Mesothelial cell of epicardium (in vitro differentiated cells): ENCODE measurements around the gene STX8. TPM values are rescaled to one million over a fixed set of nuclear protein-coding genes. Genes with fewer than 3 reads are reported as not detected.

ENCODE experiments used
- DNase-seq, 2 experiments: peaks; one replicate each; pipeline ENCODE4 v3.0.0; 2021; ENCODE audit warnings: low spot score in 2 of 2; ENCODE audit not compliant: unreplicated experiment in 2 of 2
- H3K27ac Mint-ChIP-seq: 2 replicates; pipeline ENCODE4 v1.8.0; 2021; ENCODE audit warnings: mixed read lengths
- H3K27me3 Mint-ChIP-seq: 2 replicates; pipeline ENCODE4 v1.8.0; 2021; ENCODE audit warnings: low read depth, mixed read lengths
- H3K36me3 Mint-ChIP-seq: 2 replicates; pipeline ENCODE4 v1.8.0; 2021; ENCODE audit warnings: mixed read lengths
- H3K4me1 Mint-ChIP-seq: 2 replicates; pipeline ENCODE4 v1.8.0; 2021; ENCODE audit warnings: mixed read lengths
- H3K4me3 Mint-ChIP-seq: 2 replicates; pipeline ENCODE4 v1.8.0; 2021; ENCODE audit warnings: mild to moderate bottlenecking, moderate library complexity, mixed read lengths
- H3K9me3 Mint-ChIP-seq: 2 replicates; pipeline ENCODE4 v1.8.0; 2021; ENCODE audit warnings: mixed read lengths
- total RNA-seq: library from RNA; stranded (reverse); gene quantifications from 3 replicates; pipeline ENCODE4 v1.2.1, GENCODE V29; 2021
- TF ChIP-seq, protein P1 (sequence below): fragments of 200-600 bp; sonication (generic); IDR thresholded peaks from one replicate; pipeline ENCODE4 v1.5.0; 2021; ENCODE audit warnings: antibody characterized with exemption; ENCODE audit not compliant: unreplicated experiment

STX8 gene
- total RNA-seq, 1 donor from 2014 or later: 53.3 TPM

DNA sequence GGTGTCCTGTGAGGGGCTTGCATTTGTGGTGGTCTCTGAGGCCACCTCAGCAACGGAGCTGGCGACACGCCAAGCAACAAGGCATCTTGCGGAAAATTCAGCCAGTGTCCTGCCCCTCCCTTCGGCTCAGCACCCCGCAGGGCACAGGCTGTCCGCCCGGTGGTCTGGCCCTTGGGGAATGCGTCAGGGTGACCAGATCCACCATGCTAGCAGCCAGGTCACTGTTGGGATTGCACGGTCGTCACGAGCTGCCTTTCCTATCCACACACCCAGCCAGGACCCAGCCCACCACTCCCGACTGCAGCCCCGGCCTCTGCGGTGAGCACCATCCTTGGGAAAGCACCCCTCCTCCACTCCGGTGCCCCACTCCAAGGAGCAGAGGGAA lies 333.1 kb downstream of the STX8 start:
- Mint-ChIP-seq H3K9me3 (no peaks in the 10 kb centered on the region), H3K27ac (no peak overlapping the region), H3K4me3 (no peak overlapping the region), H3K36me3 (no peaks in the 10 kb centered on the region), H3K27me3 (peaks cover 8% of the 10 kb centered on the region), H3K4me1 (peaks cover 17% of the 10 kb centered on the region)
- DNase-seq: no peak
- TF ChIP-seq, protein P1, sequence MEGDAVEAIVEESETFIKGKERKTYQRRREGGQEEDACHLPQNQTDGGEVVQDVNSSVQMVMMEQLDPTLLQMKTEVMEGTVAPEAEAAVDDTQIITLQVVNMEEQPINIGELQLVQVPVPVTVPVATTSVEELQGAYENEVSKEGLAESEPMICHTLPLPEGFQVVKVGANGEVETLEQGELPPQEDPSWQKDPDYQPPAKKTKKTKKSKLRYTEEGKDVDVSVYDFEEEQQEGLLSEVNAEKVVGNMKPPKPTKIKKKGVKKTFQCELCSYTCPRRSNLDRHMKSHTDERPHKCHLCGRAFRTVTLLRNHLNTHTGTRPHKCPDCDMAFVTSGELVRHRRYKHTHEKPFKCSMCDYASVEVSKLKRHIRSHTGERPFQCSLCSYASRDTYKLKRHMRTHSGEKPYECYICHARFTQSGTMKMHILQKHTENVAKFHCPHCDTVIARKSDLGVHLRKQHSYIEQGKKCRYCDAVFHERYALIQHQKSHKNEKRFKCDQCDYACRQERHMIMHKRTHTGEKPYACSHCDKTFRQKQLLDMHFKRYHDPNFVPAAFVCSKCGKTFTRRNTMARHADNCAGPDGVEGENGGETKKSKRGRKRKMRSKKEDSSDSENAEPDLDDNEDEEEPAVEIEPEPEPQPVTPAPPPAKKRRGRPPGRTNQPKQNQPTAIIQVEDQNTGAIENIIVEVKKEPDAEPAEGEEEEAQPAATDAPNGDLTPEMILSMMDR: no peak

DNA sequence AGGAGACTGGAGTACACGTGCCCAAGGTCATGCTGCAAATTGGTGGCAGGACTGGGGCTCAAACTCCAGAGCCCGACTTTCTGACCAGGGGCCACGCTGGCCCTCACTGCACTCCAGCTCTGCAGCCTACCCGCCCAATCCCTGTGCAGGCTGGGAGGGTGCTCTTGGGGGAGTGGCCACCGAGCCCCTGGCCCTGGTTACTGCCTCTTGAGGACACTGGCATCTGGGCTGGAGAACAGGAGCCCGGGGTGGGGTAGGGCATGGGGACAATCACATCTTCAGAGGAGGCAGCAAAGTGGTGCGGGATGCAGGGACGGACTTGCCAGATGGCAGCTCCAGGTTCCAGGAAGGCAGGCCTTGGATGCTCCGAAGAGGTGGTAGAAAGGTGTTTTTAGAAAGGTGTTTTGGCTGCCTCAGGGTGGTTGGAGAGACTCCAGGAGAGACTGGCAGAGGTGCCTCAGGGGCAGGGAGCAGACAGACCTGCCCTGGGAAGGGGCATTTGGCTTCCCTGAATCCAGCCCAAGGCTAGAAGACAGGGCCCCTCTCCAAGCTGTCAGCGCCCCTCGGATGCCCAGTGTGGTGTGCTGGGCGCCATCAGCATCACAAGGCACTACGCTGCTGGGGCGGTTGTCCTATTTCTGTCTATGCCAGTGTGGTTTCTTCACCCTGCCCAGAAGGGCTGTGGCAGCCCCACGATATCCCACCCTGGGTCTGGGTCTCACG lies 333.7 kb downstream of the STX8 start:
- no peaks in the 10 kb centered on the region for H3K9me3 Mint-ChIP-seq
- peaks cover 10% of the 10 kb centered on the region for H3K27me3 Mint-ChIP-seq
- H3K4me1 Mint-ChIP-seq: peaks cover 17% of the 10 kb centered on the region
- DNase-seq: no peak
- no peaks in the 10 kb centered on the region for H3K36me3 Mint-ChIP-seq
- H3K4me3 Mint-ChIP-seq: no peak overlapping the region
- TF ChIP-seq, protein P1: no peak
- H3K27ac Mint-ChIP-seq: no peak overlapping the region

DNA sequence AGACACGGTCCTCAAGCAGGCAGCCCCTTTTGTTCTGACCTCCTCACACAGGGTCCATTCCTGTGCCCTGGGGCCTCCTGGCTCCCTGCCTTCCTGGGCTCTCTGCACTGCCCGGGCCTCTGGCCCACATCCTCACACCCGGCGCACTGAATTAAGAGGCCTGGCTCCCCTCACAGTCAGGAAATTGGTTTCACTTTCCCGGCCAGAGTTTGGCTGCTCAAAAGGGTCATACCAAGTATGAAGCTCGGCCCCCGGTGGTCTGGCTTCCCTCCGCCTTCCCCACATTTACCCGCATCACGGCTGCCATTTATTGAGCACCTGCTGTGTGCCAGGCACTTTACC lies 334.3 kb downstream of the STX8 start:
- Mint-ChIP-seq H3K36me3 (no peaks in the 10 kb centered on the region), H3K4me3 (peak overlapping the region; percentile 17), H3K4me1 (peaks cover 17% of the 10 kb centered on the region), H3K27ac (peak overlapping the region; percentile 39), H3K9me3 (no peaks in the 10 kb centered on the region), H3K27me3 (peaks cover 10% of the 10 kb centered on the region)
- TF ChIP-seq, protein P1: no peak
- no peak for DNase-seq

DNA sequence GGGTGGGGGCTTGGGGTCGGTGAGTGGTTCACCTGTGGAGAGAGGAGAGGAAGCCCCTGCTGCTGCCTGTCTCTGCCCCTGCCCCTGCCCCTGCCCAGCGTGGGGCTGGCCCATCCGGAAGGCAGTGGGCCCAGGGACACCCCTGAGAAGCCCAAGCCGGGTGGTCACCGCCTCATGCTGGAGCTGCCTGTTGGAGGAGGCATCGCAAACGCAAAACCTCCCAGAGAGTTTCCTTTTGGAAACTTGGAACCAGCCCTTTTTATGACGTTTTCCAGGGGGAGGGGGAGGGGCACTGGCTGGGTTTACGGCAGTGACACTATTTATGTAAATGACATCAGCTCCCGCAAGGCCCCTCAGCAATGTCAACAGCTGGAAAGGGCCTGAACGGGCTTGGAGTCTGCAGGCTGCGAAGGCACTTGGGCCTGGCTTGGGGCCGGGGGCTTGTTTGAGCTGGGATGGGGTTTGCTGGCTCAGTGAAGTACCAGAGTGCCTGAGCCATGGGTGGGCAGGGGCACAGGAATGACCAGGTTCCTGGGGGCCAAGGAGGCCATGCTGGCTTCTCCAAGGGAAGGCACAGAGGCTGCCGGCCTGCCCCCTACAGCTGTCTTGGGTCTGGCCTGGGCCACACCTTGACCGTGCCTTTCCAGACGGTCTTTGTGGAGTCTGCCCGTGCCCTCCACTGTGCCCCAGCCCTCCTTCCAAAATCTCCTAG lies 334.8 kb downstream of the STX8 start:
- H3K9me3 Mint-ChIP-seq: no peaks in the 10 kb centered on the region
- H3K36me3 Mint-ChIP-seq: no peaks in the 10 kb centered on the region
- H3K27me3 Mint-ChIP-seq: peaks cover 10% of the 10 kb centered on the region
- TF ChIP-seq, protein P1: no peak
- peak overlapping the region; percentile 49 for H3K4me3 Mint-ChIP-seq
- H3K4me1 Mint-ChIP-seq: peaks cover 17% of the 10 kb centered on the region
- peak in 1 of 2 experiments; percentile 56 for DNase-seq
- H3K27ac Mint-ChIP-seq: peak overlapping the region; percentile 75

DNA sequence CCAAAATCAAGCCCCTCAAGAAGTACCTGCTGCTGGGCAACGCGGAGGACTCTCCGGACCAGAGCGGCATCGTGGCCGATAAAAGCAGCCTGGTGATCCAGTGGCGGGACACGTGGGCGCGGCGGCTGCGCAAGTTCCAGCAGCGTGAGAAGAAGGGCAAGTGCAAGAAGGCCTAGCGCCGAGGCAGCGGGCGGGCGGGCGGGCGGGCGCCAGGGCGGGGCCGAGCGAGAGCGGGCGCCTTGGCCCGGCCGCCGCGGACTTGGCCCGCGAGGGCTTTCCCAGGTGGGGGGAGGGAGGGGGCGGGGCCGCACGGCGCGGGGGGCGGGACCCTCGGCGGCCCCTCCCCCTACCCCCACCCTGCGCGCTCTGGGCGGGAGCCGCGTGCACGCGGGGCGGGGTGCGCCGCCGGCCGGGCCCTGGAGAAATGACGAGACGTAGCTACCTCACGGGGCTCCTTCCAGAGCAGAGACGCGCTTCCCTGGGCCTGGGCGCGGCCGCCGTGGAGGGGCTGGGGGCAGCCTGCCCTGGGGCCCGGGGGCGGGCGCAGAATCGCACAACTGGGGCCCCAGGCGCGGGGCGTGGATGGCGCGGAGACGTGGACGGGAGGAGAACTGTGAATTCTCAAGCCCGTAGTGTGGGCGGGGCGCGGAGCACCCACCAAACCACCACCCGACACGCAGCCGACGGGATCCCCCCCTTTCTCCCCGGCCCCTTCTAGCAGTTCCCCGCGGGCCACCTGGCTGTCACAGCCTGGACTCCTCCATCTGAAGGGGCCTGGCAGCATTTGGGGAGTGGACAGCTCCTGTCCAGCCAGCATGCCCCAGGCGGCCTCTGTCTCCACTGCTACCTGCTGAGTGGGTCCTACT lies 335.6 kb downstream of the STX8 start:
- peak; percentile 53 to 69 for DNase-seq
- H3K27ac Mint-ChIP-seq: peak overlapping the region; percentile 75
- H3K4me1 Mint-ChIP-seq: peaks cover 17% of the 10 kb centered on the region
- TF ChIP-seq, protein P1: no peak
- peaks cover 10% of the 10 kb centered on the region for H3K27me3 Mint-ChIP-seq
- H3K4me3 Mint-ChIP-seq: peak overlapping the region; percentile 63
- H3K9me3 Mint-ChIP-seq: no peaks in the 10 kb centered on the region
- H3K36me3 Mint-ChIP-seq: no peaks in the 10 kb centered on the region
